K562 (cell line): ENCODE data around the gene BZW1. TPM values are rescaled to one million over a fixed set of nuclear protein-coding genes. Genes with fewer than 3 reads are reported as not detected.

Source experiments
- ATAC-seq: fragments of 200-7000 bp; cut with Tn5 transposase; 3 replicates; pipeline ENCODE4 v1.9.1; 2020; ENCODE audit warnings: moderate library complexity
- BruUV-seq: library from RNA; stranded (reverse); fragments of 400-500 nt; replicated peaks from 2 replicates; lab custom pipeline; 2021; lab: Mats Ljungman, UMichigan
- CTCF ChIA-PET: fragments of 300-600 bp; formaldehyde crosslinking; extraction: SDS; loops from one replicate; lab custom pipeline; 2021; ENCODE audit warnings: low intra/inter-chr PET ratio; lab: Yijun Ruan, JAX
- POLR2A ChIA-PET: fragments of 300-600, 350-650 bp; sonication (Branson Sonifier 250); formaldehyde crosslinking; extraction: SDS; loops from one replicate; lab custom pipeline; 2021; ENCODE audit warnings: antibody characterized with exemption, inconsistent platforms; lab: Yijun Ruan, JAX
- DNase-seq, 4 experiments: peaks; one replicate each; pipeline versions ENCODE4 v3.0.0 to v3.0.0-alpha.2; 2011 to 2018; ENCODE audit warnings: low spot score in 3 of 4, mixed read lengths in 3 of 4; ENCODE audit errors: extremely low read depth in 1 of 4
- FAIRE-seq: peaks from 2 replicates; lab custom pipeline; 2011; peaks lifted over from hg19 to GRCh38; lab: Jason Lieb, UNC
- H2AFZ ChIP-seq: 2 replicates; pipeline ENCODE4 v1.6.0; 2011; ENCODE audit warnings: low read depth, low read length, control low read depth, inconsistent platforms
- H3K27ac ChIP-seq: fragments of 200-600 bp; 3 replicates; pipeline ENCODE4 v1.8.0; 2011; ENCODE audit warnings: low read depth, mild to moderate bottlenecking, control low read depth, inconsistent platforms, low read length, moderate library complexity, mixed read lengths; ENCODE audit errors: extremely low read depth
- H3K27me3 ChIP-seq, 2 experiments: fragments of 300-600 bp in 1 of 2; 2 replicates in 1 of 2; 3 replicates in 1 of 2; pipeline versions ENCODE4 v1.6.0 to v1.8.0; 2011; ENCODE audit warnings: inconsistent platforms in 2 of 2, low read length in 2 of 2, mild to moderate bottlenecking in 1 of 2, mixed read lengths in 1 of 2, moderate library complexity in 1 of 2; ENCODE audit not compliant: control insufficient read depth in 2 of 2, insufficient read depth in 2 of 2
- H3K36me3 ChIP-seq: fragments of 300-600 bp; 3 replicates; pipeline ENCODE4 v1.8.0; 2011; ENCODE audit warnings: mild to moderate bottlenecking, low read length, inconsistent platforms; ENCODE audit not compliant: control insufficient read depth, insufficient read depth
- H3K4me1 ChIP-seq, 2 experiments: fragments of 200-600 bp in 1 of 2; replicated peaks in 1 of 2; 2 replicates in 1 of 2; 3 replicates in 1 of 2; pipeline versions ENCODE4 v1.5.1 to v1.8.0; 2011; ENCODE audit warnings: inconsistent platforms in 2 of 2, low read length in 2 of 2, mild to moderate bottlenecking in 1 of 2, mixed read lengths in 1 of 2, moderate library complexity in 1 of 2; ENCODE audit not compliant: control insufficient read depth in 2 of 2, insufficient read depth in 2 of 2
- H3K4me2 ChIP-seq: 2 replicates; pipeline ENCODE4 v1.6.1; 2011; ENCODE audit warnings: low read length, control low read depth, inconsistent platforms, mixed read lengths; ENCODE audit not compliant: insufficient read depth
- H3K4me3 ChIP-seq: fragments of 200-600 bp; sonication (generic), shearing (Covaris generic); 2 replicates; pipeline ENCODE4 v1.5.1; 2016; ENCODE audit warnings: control low read depth, inconsistent platforms
- H3K79me2 ChIP-seq: fragments of 200-600 bp; 3 replicates; pipeline ENCODE4 v1.8.0; 2011; ENCODE audit warnings: low read length, inconsistent platforms; ENCODE audit not compliant: control insufficient read depth, insufficient read depth
- H3K9ac ChIP-seq, 2 experiments: 2 replicates each; pipeline versions ENCODE4 v1.6.0 to v1.6.1; 2011; ENCODE audit warnings: low read depth in 2 of 2, low read length in 2 of 2, control low read depth in 1 of 2, inconsistent platforms in 1 of 2, mild to moderate bottlenecking in 1 of 2, mixed read lengths in 1 of 2; ENCODE audit not compliant: insufficient read depth in 1 of 2
- H3K9me1 ChIP-seq: one replicate; pipeline ENCODE4 v1.6.0; 2011; ENCODE audit warnings: inconsistent platforms, mild to moderate bottlenecking, low read length, moderate library complexity; ENCODE audit not compliant: control insufficient read depth, insufficient read depth
- H3K9me3 ChIP-seq: replicated peaks from 2 replicates; pipeline ENCODE4 v1.5.1; 2011; ENCODE audit warnings: low read depth, low read length, inconsistent platforms; ENCODE audit not compliant: control insufficient read depth, insufficient read depth
- H4K20me1 ChIP-seq: replicated peaks from 2 replicates; pipeline ENCODE4 v1.6.1; 2011; ENCODE audit warnings: low read length, inconsistent platforms, mixed read lengths; ENCODE audit not compliant: control insufficient read depth, insufficient read depth
- BRD9 ChIP-seq: fragments of 450-650 bp; IDR thresholded peaks from 2 replicates; pipeline ENCODE4 v1.6.1; 2018; ENCODE audit warnings: low read depth; ENCODE audit not compliant: partially characterized antibody
- CHCHD3 ChIP-seq: fragments of 250-450 bp; sonication (Bioruptor Pico); IDR thresholded peaks from 2 replicates; pipeline ENCODE4 v2.1.2; 2022; ENCODE audit warnings: mild to moderate bottlenecking
- EWSR1 ChIP-seq: fragments of 450-650 bp; IDR thresholded peaks from 2 replicates; pipeline ENCODE4 v1.6.1; 2018; ENCODE audit warnings: borderline replicate concordance, mild to moderate bottlenecking, low read depth, moderate library complexity; ENCODE audit not compliant: partially characterized antibody
- EZH2 ChIP-seq: IDR thresholded peaks from 2 replicates; pipeline ENCODE4 v1.6.1; 2012; ENCODE audit warnings: low read depth, mild to moderate bottlenecking, inconsistent platforms, low read length, borderline replicate concordance
- GATA2 ChIP-seq: sonication (generic); formaldehyde crosslinking; IDR thresholded peaks from 2 replicates; pipeline ENCODE4 v1.4.0; 2020; ENCODE audit warnings: mild to moderate bottlenecking, missing genetic modification reagents
- HIVEP1 ChIP-seq: fragments of 250-450 bp; sonication (Bioruptor Pico); IDR thresholded peaks from 2 replicates; pipeline ENCODE4 v1.4.0; 2020; ENCODE audit warnings: mild to moderate bottlenecking
- KDM2B ChIP-seq: fragments of 250-450 bp; sonication (Bioruptor Pico); IDR thresholded peaks from 2 replicates; pipeline ENCODE4 v1.8.0; 2021; ENCODE audit warnings: mild to moderate bottlenecking, moderate library complexity
- KLF10 ChIP-seq: fragments of 250-450 bp; sonication (Bioruptor Pico); IDR thresholded peaks from 2 replicates; pipeline ENCODE4 v1.6.1; 2021; ENCODE audit warnings: matching md5 sums
- PHB2 ChIP-seq: fragments of 450-650 bp; IDR thresholded peaks from 2 replicates; pipeline ENCODE4 v1.6.1; 2017; ENCODE audit warnings: low read depth
- RBM14 ChIP-seq: fragments of 200-400 bp; formaldehyde crosslinking; IDR thresholded peaks from 2 replicates; pipeline ENCODE4 v1.6.1; 2018; ENCODE audit warnings: low read depth, mild to moderate bottlenecking, low read length, moderate library complexity, borderline replicate concordance; ENCODE audit not compliant: insufficient read depth
- TOE1 ChIP-seq, 2 experiments: fragments of 450-650 bp in 1 of 2; sonication (generic) in 1 of 2; formaldehyde crosslinking in 1 of 2; IDR thresholded peaks; 2 replicates each; pipeline versions ENCODE4 v1.7.1 to v1.8.0; 2016 to 2022; ENCODE audit warnings: borderline replicate concordance in 2 of 2, mild to moderate bottlenecking in 2 of 2, antibody characterized with exemption in 1 of 2, inconsistent platforms in 1 of 2, low read depth in 1 of 2, missing genetic modification reagents in 1 of 2, moderate library complexity in 1 of 2
- ZHX1 ChIP-seq: fragments of 150-350 bp; conservative IDR thresholded peaks from 2 replicates; pipeline ENCODE4 v1.6.1; 2014; ENCODE audit warnings: low read length
- ZNF239 ChIP-seq: fragments of 250-450 bp; sonication (Bioruptor Pico); IDR thresholded peaks from 2 replicates; pipeline ENCODE4 v1.4.0; 2020; ENCODE audit warnings: mild to moderate bottlenecking
- ZSCAN29 ChIP-seq: fragments of 450-650 bp; IDR thresholded peaks from 2 replicates; pipeline ENCODE4 v1.6.1; 2017
- WGBS: fragments of 100-300 bp; shearing (Covaris generic); methylation state at CpG from one replicate; pipeline ENCODE4 v1.1.6; 2016; ENCODE audit warnings: low coverage, mixed read lengths; ENCODE audit not compliant: insufficient coverage; ENCODE audit errors: missing lambda C conversion rate; 5-methylcytosine and 5-hydroxymethylcytosine counted together
- in situ Hi-C: fragments of 300-500 bp; cut with MboI; formaldehyde crosslinking; loops from 4 replicates; pipeline ENCODE4 v1.15.0; 2018; ENCODE audit warnings: inconsistent platforms, mixed read lengths
- intact Hi-C: fragments of 100-400 bp; cut with micrococcal nuclease; formaldehyde crosslinking; loops from 2 replicates; pipeline ENCODE4 v1.14.2; 2022
- polyA plus RNA-seq, 8 experiments: library from polyadenylated mRNA; depleted of rRNA in 4 of 8; stranded (reverse) in 5 of 8; unstranded in 3 of 8; fragments of >200 nt; fragmentation: Nextera tagmentation in 2 of 8; fragmentation: Illumina TruSeq in 1 of 8; extraction: Ambion mirVana in 2 of 8; extraction: Trizol in 1 of 8; gene quantifications; 2 replicates each; pipeline versions ENCODE4 v1.2.1 to v1.2.3, GENCODE V29; 2011 to 2014; ENCODE audit warnings: inconsistent platforms in 1 of 8, missing spikeins in 1 of 8
- total RNA-seq, 7 experiments: library from RNA; depleted of rRNA in 6 of 7; stranded (reverse); fragments of >200 nt in 6 of 7; fragmentation: Illumina TruSeq in 2 of 7; extraction: Trizol in 2 of 7; gene quantifications; 2 replicates each; pipeline versions ENCODE4 v1.2.1 to v1.2.3, GENCODE V29; 2011 to 2021; ENCODE audit warnings: low replicate concordance in 1 of 7

Gene BZW1
- total and polyA plus RNA-seq, 9 of the 15 experiments (the other 6 are each of a cell fraction or from before 2014, with no cell fraction given), result 110 to 244 (median 198) TPM

- POLR2A ChIA-PET, result interaction anchor here (0.6 kb wide), 3 partner anchors 17 to 645 kb away, joined by 3 to 4 read pairs (median 3); no protein-coding TSS in a partner anchor
- Histone ChIP-seq H4K20me1 (no peaks in the 10 kb centered on the region), H3K4me3 (no peak overlapping the region), H3K4me2 (no peak overlapping the region), H3K27ac (no peak overlapping the region), H3K27me3 (no peaks in the 10 kb centered on the region), H3K79me2 (no peaks in the 10 kb centered on the region), H3K4me1 (peaks cover 0 to 6% of the 10 kb centered on the region in 2 experiments; a peak in 3 of 5 replicates), H3K36me3 (no peaks in the 10 kb centered on the region), H3K9me3 (no peaks in the 10 kb centered on the region), H3K9ac (no peak overlapping the region), H3K9me1 (no peaks in the 10 kb centered on the region), H2AFZ (no peak overlapping the region)
- DNase-seq, result no peak
- ATAC-seq, result no peak; the same call in 2 of the 3 replicates
- TF ChIP-seq KLF10 (CRISPR knock-in tag) (no peak), ZNF239 (CRISPR knock-in tag) (no peak), EZH2 (no peak), ZSCAN29 (no peak)
- WGBS, result 48% methylated on average over 6 of the region's 6 CpGs
- in situ Hi-C loops, result no loop called here
- CTCF ChIA-PET, result no interaction called here
- intact Hi-C loops, result no loop called here
- no TSS peak for BruUV-seq
- no peak for FAIRE-seq
These were observed 23.5 kb upstream of the BZW1 start for GRCh38 chr2:200788121-200788718.

- Histone ChIP-seq H3K27ac (no peak overlapping the region), H3K9me1 (no peaks in the 10 kb centered on the region), H2AFZ (no peak overlapping the region), H3K4me3 (no peak overlapping the region), H3K36me3 (no peaks in the 10 kb centered on the region), H3K79me2 (no peaks in the 10 kb centered on the region), H3K27me3 (no peaks in the 10 kb centered on the region), H3K9ac (no peak overlapping the region), H3K4me2 (no peak overlapping the region), H4K20me1 (no peaks in the 10 kb centered on the region), H3K9me3 (no peaks in the 10 kb centered on the region), H3K4me1 (peaks cover 0 to 15% of the 10 kb centered on the region in 2 experiments; a peak in 3 of 5 replicates)
- intact Hi-C loops (no loop called here), in situ Hi-C loops (no loop called here)
- BruUV-seq, result no TSS peak
- no peak for FAIRE-seq
- 10% methylated on average over 1 of the region's 1 CpG for WGBS
- no peak for DNase-seq
- ChIA-PET POLR2A (no interaction called here), CTCF (no interaction called here)
- no peak for ATAC-seq
- TF ChIP-seq PHB2 (no peak), TOE1 (IDR thresholded peaks at IDR 0.05; ENCODE audit: borderline replicate concordance) (no peak), TOE1 (CRISPR knock-in tag; IDR thresholded peaks at IDR 0.05; ENCODE audit: borderline replicate concordance, low read depth) (no peak), KDM2B (CRISPR knock-in tag) (no peak), CHCHD3 (no peak), EWSR1 (no peak), RBM14 (no peak), HIVEP1 (CRISPR knock-in tag) (no peak), GATA2 (no peak), BRD9 (no peak), ZHX1 (no peak)
These were observed 21.5 kb upstream of the BZW1 start for GRCh38 chr2:200790185-200790584.
